HEK293 (cell line): ENCODE data around the gene SGMS1.
A peak's percentile ranks its signal among the peaks of the same experiment; 100 is the strongest.
"Not testable (repeated sequence)": the region's sequence is repeated elsewhere in the genome, so short reads cannot be mapped to it uniquely, and the experiment has no call there.

ENCODE experiments used
- CTCF ChIA-PET: fragments of 350-600 bp; formaldehyde crosslinking; extraction: SDS; loops from one replicate; lab custom pipeline; 2021; ENCODE audit warnings: antibody characterized with exemption; lab: Yijun Ruan, JAX
- POLR2A ChIA-PET: fragments of 300-600 bp; formaldehyde crosslinking; extraction: SDS; loops from one replicate; lab custom pipeline; 2020; ENCODE audit warnings: antibody characterized with exemption, inconsistent platforms; lab: Yijun Ruan, JAX
- H3K27ac ChIP-seq: fragments of 200-500 bp; sonication (Bioruptor generic); 2 replicates; pipeline ENCODE4 v1.5.1; 2014; ENCODE audit warnings: low read depth, low read length, control low read depth, inconsistent platforms; ENCODE audit errors: extremely low read depth
- H3K36me3 ChIP-seq, 2 experiments: fragments of 200-500 bp in 1 of 2; sonication (Bioruptor generic) in 1 of 2; 1 replicate in 1 of 2; 2 replicates in 1 of 2; pipeline ENCODE4 v1.5.1; 2014 to 2017; ENCODE audit warnings: inconsistent platforms in 2 of 2, low read length in 2 of 2; ENCODE audit not compliant: control insufficient read depth in 2 of 2, insufficient read depth in 1 of 2
- H3K4me1 ChIP-seq: fragments of 200-500 bp; sonication (Bioruptor generic); 2 replicates; pipeline ENCODE4 v1.5.1; 2014; ENCODE audit warnings: mild to moderate bottlenecking, low read length, inconsistent platforms; ENCODE audit not compliant: control insufficient read depth, insufficient read depth
- H3K4me3 ChIP-seq: 2 replicates; pipeline ENCODE4 v1.5.1; 2011; ENCODE audit warnings: low read depth, mild to moderate bottlenecking, control low read depth, low read length, moderate library complexity
- H3K9me3 ChIP-seq: fragments of 200-500 bp; sonication (Bioruptor generic); 2 replicates; pipeline ENCODE4 v1.5.1; 2014; ENCODE audit warnings: low read depth, low read length, inconsistent platforms; ENCODE audit not compliant: control insufficient read depth, insufficient read depth
- GLI4 ChIP-seq: fragments of 450-650 bp; formaldehyde crosslinking; IDR thresholded peaks from 2 replicates; pipeline ENCODE4 v1.5.1; 2016; ENCODE audit warnings: missing biosample characterization, missing genetic modification characterization
- GLIS1 ChIP-seq: fragments of 450-650 bp; formaldehyde crosslinking; IDR thresholded peaks from 2 replicates; pipeline ENCODE4 v1.5.1; 2016; ENCODE audit warnings: missing biosample characterization, missing genetic modification characterization
- SETDB1 ChIP-seq: IDR thresholded peaks from one replicate; pipeline ENCODE4 v1.6.1; 2017; ENCODE audit warnings: mild to moderate bottlenecking, low read length, moderate library complexity, mixed read lengths; ENCODE audit not compliant: insufficient read length
- ZBTB11 ChIP-seq: fragments of 450-650 bp; formaldehyde crosslinking; conservative IDR thresholded peaks from 2 replicates; pipeline ENCODE4 v1.5.1; 2016; ENCODE audit warnings: low read depth, missing biosample characterization, missing genetic modification characterization
- ZBTB20 ChIP-seq: fragments of 450-650 bp; formaldehyde crosslinking; IDR thresholded peaks from 2 replicates; pipeline ENCODE4 v1.5.1; 2016; ENCODE audit warnings: missing biosample characterization, missing genetic modification characterization
- ZNF174 ChIP-seq: fragments of 450-650 bp; formaldehyde crosslinking; IDR thresholded peaks from 2 replicates; pipeline ENCODE4 v1.5.0; 2017; ENCODE audit warnings: missing biosample characterization, mild to moderate bottlenecking, missing genetic modification characterization
- ZNF248 ChIP-seq: fragments of 450-650 bp; formaldehyde crosslinking; IDR thresholded peaks from 2 replicates; pipeline ENCODE4 v1.5.1; 2017; ENCODE audit warnings: missing biosample characterization, missing genetic modification characterization
- ZNF366 ChIP-seq: fragments of 450-650 bp; formaldehyde crosslinking; conservative IDR thresholded peaks from 2 replicates; pipeline ENCODE4 v1.5.1; 2016; ENCODE audit warnings: missing biosample characterization, missing genetic modification characterization
- ZNF48 ChIP-seq: fragments of 450-650 bp; formaldehyde crosslinking; IDR thresholded peaks from 2 replicates; pipeline ENCODE4 v1.5.1; 2016; ENCODE audit warnings: missing biosample characterization, missing genetic modification characterization
- ZNF488 ChIP-seq: fragments of 450-650 bp; formaldehyde crosslinking; IDR thresholded peaks from 2 replicates; pipeline ENCODE4 v1.5.1; 2016; ENCODE audit warnings: missing biosample characterization, missing genetic modification characterization
- ZNF558 ChIP-seq: fragments of 450-650 bp; formaldehyde crosslinking; IDR thresholded peaks from 2 replicates; pipeline ENCODE4 v1.5.1; 2016; ENCODE audit warnings: missing biosample characterization, missing genetic modification characterization
- ZNF623 ChIP-seq: fragments of 450-650 bp; formaldehyde crosslinking; IDR thresholded peaks from 2 replicates; pipeline ENCODE4 v1.5.1; 2016; ENCODE audit warnings: missing biosample characterization, missing genetic modification characterization
- ZNF843 ChIP-seq: fragments of 450-650 bp; formaldehyde crosslinking; IDR thresholded peaks from 2 replicates; pipeline ENCODE4 v1.5.1; 2016; ENCODE audit warnings: missing biosample characterization, missing genetic modification characterization
- TF ChIP-seq, protein P1 (sequence below): fragments of 450-650 bp; formaldehyde crosslinking; IDR thresholded peaks from 2 replicates; pipeline ENCODE4 v1.5.1; 2017; ENCODE audit warnings: missing biosample characterization, missing genetic modification characterization
- TF ChIP-seq, protein P2 (sequence below): fragments of 450-650 bp; formaldehyde crosslinking; optimal IDR thresholded peaks from 2 replicates; pipeline ENCODE3; 2016; ENCODE audit warnings: missing biosample characterization, mild to moderate bottlenecking, missing genetic modification characterization

The SGMS1 gene

DNA sequence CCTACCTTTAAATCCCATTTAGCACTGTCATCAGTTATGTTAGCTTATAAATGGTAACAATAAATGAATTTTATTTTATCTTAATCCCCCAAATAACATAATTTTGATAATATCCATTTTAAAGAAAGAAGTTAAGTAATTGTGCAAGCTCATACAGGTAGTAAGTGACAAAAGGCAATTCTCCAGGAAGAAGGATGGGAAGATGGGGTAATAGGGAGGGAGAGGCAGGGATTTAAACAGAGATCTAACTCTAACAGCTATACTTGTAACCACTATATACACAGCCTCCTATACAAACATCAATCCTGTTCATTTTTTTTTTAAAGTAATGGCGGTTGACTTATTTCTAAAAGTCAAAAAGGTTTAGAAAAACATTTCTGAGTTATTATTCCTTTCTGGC is 119.4 kb downstream of the SGMS1 start (continued):
- TF ChIP-seq, protein P1, sequence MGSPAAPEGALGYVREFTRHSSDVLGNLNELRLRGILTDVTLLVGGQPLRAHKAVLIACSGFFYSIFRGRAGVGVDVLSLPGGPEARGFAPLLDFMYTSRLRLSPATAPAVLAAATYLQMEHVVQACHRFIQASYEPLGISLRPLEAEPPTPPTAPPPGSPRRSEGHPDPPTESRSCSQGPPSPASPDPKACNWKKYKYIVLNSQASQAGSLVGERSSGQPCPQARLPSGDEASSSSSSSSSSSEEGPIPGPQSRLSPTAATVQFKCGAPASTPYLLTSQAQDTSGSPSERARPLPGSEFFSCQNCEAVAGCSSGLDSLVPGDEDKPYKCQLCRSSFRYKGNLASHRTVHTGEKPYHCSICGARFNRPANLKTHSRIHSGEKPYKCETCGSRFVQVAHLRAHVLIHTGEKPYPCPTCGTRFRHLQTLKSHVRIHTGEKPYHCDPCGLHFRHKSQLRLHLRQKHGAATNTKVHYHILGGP (tag by site-specific recombination) = no peak
- TF ChIP-seq, protein P2, sequence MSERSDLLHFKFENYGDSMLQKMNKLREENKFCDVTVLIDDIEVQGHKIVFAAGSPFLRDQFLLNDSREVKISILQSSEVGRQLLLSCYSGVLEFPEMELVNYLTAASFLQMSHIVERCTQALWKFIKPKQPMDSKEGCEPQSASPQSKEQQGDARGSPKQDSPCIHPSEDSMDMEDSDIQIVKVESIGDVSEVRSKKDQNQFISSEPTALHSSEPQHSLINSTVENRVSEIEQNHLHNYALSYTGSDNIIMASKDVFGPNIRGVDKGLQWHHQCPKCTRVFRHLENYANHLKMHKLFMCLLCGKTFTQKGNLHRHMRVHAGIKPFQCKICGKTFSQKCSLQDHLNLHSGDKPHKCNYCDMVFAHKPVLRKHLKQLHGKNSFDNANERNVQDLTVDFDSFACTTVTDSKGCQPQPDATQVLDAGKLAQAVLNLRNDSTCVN (tag by site-specific recombination) = no peak
- TF ChIP-seq ZNF248 = no peak
- no peak for TF ChIP-seq ZNF843 (tag by site-specific recombination)
- no peak for TF ChIP-seq ZNF488
- no peak for TF ChIP-seq ZNF174 (tag by site-specific recombination)
- no peak for TF ChIP-seq ZNF48 (tag by site-specific recombination)
- no peak for TF ChIP-seq SETDB1
- no peak for TF ChIP-seq ZNF558 (tag by site-specific recombination)

GRCh38 chr10:50503661-50504320 is 120.0 kb downstream of the SGMS1 start:
- TF ChIP-seq ZBTB20 (tag by site-specific recombination) (peak; percentile 67), ZNF623 (tag by site-specific recombination) (no peak), ZNF366 (tag by site-specific recombination) (no peak), ZBTB11 (no peak), GLI4 (tag by site-specific recombination) (no peak), GLIS1 (tag by site-specific recombination) (0 out of 2 replicates have a peak, but pooled peaks have one; percentile 22)
- no peak overlapping the region for H3K27ac ChIP-seq
- CTCF ChIA-PET = interaction anchor here (0.5 kb wide), 1 partner anchor 35 kb away, joined by 3 read pairs; no protein-coding TSS in a partner anchor
- H3K9me3 ChIP-seq = no peaks in the 10 kb centered on the region
- POLR2A ChIA-PET = no interaction called here
- H3K4me1 ChIP-seq = peaks cover 1% of the 10 kb centered on the region
- no peaks in the 10 kb centered on the region for H3K36me3 ChIP-seq
- H3K4me3 ChIP-seq = no peak overlapping the region

GRCh38 chr10:50503156-50503555 is 120.6 kb downstream of the SGMS1 start:
- H3K36me3 ChIP-seq, POLR2A ChIA-PET, H3K4me3 ChIP-seq, H3K9me3 ChIP-seq, H3K4me1 ChIP-seq, H3K27ac ChIP-seq, CTCF ChIA-PET: not testable (repeated sequence)
- 0 out of 2 replicates have a peak, but pooled peaks have one; percentile 20 for TF ChIP-seq GLIS1 (tag by site-specific recombination)
